Left kidney (tissue), 2 donors: ENCODE results near the gene NUDT22. TPM values are rescaled to one million over a fixed set of nuclear protein-coding genes. Genes with fewer than 3 reads are reported as not detected.
"Not testable (repeated sequence)": the region's sequence is repeated elsewhere in the genome, so short reads cannot be mapped to it uniquely, and the experiment has no call there.

ENCODE experiments used
- DNase-seq: peaks from one replicate; pipeline ENCODE4 v3.0.0-alpha.2; 2013
- polyA plus RNA-seq: library from polyadenylated mRNA; unstranded; fragments of 120-200 nt; gene quantifications from one replicate; pipeline ENCODE4 v1.2.1, GENCODE V29; 2013; ENCODE audit not compliant: insufficient read length

Gene NUDT22
- polyA plus RNA-seq, 1 donor: 24.1 TPM

DNA sequence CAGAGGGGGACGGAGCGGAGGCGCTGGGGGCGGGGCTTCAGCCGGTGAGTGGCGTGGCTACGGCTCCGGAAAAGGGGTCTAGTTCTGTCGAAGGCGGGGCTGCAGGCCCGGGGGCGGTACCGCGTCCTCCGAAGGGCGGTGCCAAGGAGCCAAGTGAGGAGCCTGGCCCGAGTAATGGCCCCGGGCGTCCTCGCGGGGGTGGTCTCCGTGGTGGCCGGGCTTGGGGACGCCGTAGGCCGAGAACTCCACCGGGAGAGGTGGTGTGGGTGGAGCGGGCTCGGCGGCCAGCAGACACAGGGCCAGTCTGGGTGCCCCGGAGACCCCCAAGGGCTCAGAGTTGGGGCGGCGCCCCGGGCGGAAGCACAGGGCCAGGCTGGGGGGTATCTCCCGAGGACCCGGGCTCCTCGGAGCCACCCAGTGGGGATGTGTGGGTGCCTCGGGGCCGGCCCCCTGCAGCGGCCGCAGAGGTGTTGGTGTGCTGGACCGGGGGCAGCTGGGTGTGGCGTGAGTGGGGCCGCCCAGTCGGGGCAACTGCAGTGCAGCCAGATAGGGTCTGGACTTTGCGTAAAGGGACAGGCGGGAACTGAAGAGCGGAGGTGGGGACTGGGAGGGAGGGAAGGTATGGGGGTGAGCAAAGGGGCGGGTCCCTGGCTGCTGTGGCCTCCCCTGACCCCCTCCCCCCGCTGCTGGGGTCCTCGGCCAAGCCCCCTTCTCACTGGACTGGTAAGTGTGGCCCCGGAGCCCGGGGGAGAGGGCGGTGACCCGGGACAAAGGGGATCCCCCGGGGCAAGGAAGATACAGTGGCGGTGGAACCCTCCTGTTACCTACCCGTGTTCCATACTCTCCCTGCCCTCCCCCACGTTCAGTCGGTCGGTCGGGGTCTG lies 15.7 kb downstream of the NUDT22 start:
- DNase-seq: no peak

GRCh38 chr11:64243236-64243854 lies 17.3 kb downstream of the NUDT22 start:
- DNase-seq: no peak

- DNase-seq: no peak
Measured at GRCh38 chr11:64244107-64244506, 18.0 kb downstream of the NUDT22 start.

DNA sequence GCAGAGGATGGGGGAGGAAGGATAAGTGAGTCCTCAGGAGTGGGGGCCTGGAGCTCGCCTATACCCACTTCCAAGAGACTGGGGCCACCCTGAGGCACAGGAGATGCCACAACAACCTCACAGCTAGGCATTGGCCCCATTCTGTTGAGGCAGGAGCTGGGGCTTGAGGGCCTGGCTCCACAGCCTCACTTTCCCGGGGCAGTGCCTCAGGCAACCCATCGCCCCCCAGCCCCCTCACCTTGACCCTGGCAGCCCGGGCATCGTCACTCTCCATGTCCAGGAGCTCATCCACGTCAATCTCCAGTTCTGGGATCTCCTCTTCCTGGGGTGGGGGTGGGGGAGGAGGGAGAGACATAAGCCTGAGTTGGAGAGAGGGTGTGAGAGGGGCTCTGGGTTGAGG lies 18.9 kb downstream of the NUDT22 start:
- no peak for DNase-seq

DNA sequence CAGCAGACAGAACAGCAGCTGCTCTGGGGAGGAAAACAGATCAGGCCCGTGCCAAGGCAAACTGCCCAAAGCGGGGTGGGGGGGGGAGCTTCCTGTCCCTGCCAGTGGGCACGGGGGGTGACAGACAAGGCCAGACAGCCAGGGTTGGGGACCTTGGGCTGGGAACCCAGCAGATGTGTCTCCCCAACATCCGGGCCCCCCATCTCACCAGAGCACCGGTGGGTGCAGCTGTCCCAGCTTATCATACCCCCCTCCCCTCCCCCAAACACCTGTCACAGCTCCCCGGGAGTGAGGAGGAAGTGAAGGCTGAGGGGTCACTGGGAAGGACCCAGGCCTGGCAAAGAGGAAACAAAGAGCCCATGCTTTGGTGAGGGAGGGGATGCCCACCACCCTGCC lies 19.3 kb downstream of the NUDT22 start:
- DNase-seq: no peak

- DNase-seq: no peak
Measured at GRCh38 chr11:64245797-64246620, 19.9 kb downstream of the NUDT22 start.

DNA sequence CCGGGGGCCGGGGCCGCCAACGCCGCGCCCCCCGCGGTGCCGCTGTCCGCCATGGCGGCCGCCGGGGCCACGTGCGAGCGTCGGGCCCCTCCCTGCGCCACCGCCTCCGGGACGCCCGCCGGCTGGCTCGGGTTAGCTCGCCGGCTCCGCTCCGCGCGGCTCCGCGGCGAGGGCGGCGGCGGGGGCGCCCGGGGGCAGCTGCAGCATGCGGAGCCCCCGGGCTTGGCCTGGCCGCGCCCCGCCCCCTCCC lies 20.5 kb downstream of the NUDT22 start:
- not testable (repeated sequence) for DNase-seq

- DNase-seq: no peak
Measured at GRCh38 chr11:64246871-64247728, 21.0 kb downstream of the NUDT22 start, which contains the start of gene PPP1R14B. PPP1R14B (minus strand) TSS chr11:64246943; CDS start chr11:64246673, 270 bp downstream.

DNA sequence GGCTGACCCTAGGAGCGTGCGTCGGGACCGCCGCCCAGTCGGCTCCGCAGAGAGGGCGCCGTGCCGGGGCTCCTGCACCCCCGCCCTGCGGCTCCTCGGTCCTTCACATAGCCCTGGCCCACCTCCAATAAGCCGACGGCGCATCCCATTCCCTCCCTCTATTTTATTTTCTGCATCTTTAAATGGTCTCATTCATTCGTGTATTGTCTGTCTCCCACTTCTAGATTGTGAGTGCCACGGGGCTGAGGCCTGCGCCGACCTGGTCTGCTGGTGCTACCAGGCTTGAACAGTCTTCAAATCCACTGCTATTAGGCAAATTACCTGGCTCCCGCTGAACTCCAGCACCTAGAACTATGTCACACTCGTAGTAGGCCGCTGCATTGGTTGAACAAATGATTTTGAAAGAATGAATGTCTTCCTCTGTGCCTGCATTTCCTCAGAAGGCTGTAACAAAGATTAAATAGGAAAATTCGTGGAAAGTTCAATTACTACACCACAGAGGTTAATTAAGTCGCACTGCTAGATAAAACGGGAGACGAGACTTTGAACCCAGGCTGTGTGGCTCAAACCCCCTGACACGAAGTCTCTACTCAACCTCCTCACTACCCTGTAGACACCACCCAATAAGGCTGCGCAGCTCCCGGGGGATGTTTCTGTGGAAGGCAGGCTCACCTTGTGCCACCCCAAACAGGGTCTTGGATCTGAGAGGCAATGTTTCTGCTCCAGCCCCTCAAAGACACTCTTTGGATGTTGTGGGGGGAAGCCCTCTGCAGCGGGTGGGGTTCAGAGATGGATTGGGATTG lies 21.9 kb downstream of the NUDT22 start:
- no peak for DNase-seq

GRCh38 chr11:64248578-64248977 lies 22.5 kb downstream of the NUDT22 start:
- DNase-seq: no peak

- no peak for DNase-seq
Measured at GRCh38 chr11:64249038-64249437, 23.0 kb downstream of the NUDT22 start.

- no peak for DNase-seq
Measured at GRCh38 chr11:64249563-64250414, 23.7 kb downstream of the NUDT22 start.

GRCh38 chr11:64250415-64251015 lies 24.4 kb downstream of the NUDT22 start:
- no peak for DNase-seq

DNA sequence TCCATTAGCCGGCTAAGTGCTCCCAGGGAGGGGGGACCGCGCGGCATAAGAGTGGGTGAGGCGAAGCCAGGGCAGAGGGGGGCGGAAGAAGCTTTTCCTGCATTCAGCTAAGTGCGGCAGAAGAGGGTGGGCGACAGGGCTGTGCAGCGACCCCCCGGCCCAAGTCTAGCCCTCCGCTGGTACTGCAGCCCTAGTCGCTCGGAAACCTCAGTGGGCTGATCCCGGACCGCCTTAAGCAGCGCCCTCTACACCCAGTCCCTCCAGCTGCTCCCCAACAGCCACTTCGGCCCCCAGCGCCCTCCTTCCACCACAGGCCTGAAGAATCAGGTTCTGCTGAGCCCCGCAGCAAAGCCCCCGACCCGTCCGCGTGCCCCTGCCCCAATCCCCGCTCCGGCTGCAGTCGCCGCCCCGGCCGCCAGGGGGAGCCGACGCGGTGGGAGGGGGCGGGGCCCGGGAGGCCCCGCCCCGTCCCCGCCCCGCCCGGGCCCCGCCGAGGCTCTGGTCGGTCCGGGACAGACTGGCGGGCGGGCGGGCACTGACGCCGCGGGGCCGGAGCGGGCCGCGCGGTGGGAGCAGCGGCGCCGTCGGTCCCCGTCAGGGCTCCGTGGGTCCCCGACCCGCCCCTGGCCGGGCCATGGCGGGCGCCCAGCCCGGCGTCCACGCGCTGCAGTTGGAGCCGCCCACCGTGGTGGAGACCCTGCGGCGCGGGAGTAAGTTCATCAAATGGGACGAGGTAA lies 25.1 kb downstream of the NUDT22 start, which contains the start of gene PLCB3:
Gene PLCB3, plus strand, starts transcription at position 515 of the 737 bp plus-strand sequence. Its CDS starts 120 bp downstream, at position 635.
- no peak for DNase-seq

GRCh38 chr11:64251753-64252002 lies 25.6 kb downstream of the NUDT22 start:
- no peak for DNase-seq

- DNase-seq: no peak
Measured at GRCh38 chr11:64252003-64252872, 26.2 kb downstream of the NUDT22 start.

- no peak for DNase-seq
Measured at GRCh38 chr11:64253043-64253442, 27.0 kb downstream of the NUDT22 start.

- no peak for DNase-seq
Measured at GRCh38 chr11:64253481-64253880, 27.4 kb downstream of the NUDT22 start.
